Measurements from ENCODE around the gene PARVB.

The PARVB gene

GRCh38 chr22:44220727-44221680 is 196.9 kb downstream of the PARVB start:
- DNase-seq (ENCODE audit: low read depth): no peak

- no peak for DNase-seq (ENCODE audit: low read depth)
Observed at GRCh38 chr22:44221710-44222475, 197.8 kb downstream of the PARVB start.
